HG02642 (cell line): ENCODE data around the gene TFAP2A.

Experiments used
- ATAC-seq: cut with Tn5 transposase; IDR thresholded peaks from one replicate; pipeline ENCODE4 v1.9.1; 2021; ENCODE audit warnings: mild to moderate bottlenecking; ENCODE audit not compliant: unreplicated experiment, poor library complexity

TFAP2A gene

DNA sequence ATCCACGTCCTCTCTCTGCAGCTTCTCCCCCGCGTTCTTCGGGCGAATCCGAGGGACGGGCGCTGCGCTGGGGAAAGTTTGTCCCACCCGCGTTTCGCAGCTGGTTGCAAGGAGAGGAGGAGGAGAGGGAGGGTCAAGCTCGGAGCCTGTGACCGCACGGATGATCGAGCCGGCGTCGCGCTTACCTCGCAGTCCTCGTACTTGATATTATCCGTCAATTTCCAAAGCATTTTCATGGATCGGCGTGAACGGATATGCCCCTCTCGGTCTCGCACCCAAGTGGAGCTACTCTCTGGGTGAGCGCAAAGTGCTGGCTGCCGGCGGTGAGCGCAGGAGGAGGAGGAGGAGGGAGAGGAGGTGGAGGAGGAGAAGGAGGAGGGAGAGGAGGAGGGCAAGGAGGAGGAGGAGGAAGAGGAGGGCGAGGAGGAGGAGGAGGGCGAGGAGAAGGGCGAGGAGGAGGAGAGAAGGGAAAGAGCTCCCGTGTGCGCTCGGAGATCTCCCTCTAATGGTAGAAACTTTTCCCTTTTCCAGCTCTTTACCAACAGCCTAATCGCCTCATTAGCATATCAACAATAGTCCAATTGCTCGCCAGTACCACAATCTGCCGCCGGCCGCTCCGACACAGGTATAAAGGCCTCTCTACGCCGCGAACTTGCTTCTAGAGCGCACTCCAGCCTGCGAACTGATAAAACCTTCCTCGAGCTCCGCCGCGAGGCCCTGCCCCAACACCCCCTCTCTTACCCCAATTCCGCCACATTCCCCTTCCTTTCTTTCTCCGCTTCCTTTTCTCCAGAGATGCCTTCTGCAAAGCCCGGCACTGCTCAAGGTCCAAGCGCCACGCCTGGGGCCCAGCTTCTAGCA lies at the start of gene TFAP2A:
TFAP2A (minus strand) TSS at position 319 of the 861 bp plus-strand sequence; CDS start at position 236, 83 bp downstream.
- ATAC-seq: no peak

DNA sequence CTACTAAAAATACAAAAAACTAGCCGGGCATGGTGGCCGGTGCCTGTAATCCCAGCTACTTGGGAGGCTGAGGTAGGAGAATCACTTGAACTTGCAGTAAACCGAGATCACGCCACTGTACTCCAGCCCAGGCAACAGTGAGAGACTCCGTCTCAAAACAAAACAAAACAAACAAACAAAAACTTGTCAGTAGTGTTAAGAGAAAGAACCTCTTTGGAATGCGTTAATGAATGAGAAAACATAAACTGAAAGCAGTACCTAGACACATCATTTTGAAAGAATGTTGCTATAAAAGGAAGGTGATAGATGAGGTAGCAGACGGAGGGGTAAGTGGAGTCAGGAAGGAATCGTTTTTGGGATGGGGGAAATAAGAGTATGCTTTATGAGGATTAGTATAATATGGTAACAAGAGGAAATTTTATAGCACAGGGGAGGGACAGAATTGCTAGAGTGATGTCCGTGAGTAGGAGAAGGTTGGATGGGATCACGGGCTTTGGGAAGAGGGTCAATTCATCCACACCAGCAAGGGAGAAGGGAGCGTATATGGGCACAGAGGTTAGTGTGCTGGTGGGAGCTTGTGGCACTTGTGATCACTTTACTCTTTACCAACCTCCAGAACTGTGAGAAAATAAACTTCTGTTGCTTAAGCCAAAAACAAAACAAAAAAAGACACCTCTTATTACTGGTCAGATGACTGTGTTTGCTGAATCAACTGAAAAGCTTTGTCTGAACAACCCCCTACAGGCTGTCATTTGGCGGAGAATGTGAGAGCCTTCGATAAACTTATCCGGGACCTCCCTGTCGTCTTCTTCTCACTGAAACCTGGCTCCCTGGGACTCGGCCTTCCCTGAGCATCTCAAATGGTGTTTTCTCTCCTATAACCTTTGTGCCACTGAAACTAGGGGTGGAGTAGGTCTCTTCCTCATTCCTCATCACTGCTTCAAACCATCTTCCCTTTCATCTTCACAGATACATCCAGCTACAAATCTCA lies 48.9 kb upstream of the TFAP2A start:
- no peak for ATAC-seq

DNA sequence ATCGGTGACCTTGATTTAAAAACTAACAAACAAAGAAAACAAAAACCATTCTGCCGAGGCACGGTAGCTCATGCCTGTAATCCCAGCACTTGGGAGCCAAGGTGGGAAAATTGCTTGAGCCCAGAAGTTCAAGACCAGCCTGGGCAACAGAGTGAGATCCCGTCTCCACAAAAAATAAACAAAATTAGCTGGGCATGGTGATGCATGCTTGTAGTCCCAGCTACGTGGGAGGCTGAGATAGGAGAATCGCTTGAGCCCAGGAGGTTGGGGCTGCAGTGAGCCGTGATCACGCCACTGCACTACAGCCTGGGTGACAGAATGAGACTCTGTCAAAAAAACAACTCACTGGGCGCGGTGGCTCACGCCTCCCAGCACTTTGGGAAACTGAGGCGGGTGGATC lies 48.2 kb upstream of the TFAP2A start:
- no peak for ATAC-seq

DNA sequence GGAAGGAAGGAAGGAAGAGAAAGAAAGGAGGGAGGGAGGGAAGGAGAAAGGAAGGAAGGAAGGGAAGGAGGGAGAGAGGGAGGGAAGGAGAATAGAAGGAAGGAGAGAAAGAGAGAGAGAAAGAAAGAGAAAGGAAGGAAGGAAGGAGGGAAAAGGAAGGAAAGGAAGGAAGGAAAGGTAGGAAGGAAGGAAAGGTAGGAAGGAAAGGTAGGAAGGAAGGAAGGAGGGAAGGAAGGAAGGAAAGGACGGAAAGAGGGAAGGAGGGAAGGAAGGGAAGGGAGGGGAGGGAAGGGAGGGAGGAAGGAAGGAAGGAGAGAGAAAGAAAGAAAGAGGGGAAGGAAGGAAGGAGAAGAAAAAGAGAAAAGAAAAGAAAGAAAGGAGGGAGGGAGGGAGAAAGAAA lies 47.0 kb upstream of the TFAP2A start:
- ATAC-seq: no peak

DNA sequence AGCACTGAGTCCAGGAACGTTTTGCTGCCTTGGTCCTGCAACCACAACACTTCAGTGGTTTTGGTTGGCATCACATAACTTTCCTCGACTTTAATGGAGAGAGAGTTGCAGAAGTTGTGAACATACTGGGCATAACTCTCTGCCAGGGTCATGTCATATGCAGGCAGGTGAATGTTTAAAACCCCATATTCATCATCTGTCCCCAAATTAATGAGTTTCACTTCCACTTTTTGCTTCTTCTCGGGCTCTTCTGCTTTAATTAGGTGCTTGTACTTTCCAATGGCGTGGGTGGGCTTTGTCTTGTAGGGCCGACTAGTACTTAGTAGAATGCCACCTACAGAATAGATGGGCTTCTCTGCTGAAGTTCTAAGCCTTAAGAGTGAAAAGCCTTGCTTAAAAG lies 45.2 kb upstream of the TFAP2A start:
- peak; percentile 92 for ATAC-seq

DNA sequence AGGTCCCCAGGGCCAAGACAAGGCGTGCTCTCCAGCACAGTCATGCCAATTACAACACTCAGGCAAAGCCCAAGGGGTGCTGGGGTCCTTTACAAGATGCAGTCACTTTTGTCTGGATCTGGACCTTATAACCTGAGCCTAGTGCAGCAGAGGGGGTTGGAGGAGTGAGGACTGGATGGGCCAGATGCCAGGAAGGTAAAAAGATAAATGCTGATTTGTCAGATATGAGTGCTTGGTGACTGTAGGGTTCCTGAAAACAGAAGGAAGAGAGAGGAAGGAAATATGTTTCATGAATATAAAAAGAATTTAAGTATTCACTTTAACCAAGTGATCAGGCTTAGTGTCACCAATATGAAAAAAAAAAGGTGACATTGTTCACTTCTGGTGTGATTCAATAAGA lies 43.4 kb upstream of the TFAP2A start:
- ATAC-seq: no peak

DNA sequence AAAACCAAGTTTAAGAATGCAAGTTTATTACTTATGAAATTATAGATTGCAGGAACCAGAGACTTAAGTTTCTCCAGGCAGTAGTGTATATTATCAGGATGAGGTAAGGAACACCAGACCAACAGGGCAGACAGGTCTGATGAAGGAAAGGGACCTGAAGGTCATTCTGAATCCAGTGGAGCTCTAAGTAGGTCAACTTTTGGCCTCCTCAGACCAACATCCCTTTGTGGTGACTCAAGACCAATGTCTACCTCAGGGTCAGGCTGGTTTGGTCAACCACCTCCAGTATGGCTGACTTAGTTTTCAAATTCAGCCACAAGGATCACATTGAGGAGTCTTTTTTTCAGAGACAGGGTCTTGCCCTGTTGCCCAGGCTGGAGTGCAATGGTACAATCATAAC lies 38.7 kb upstream of the TFAP2A start:
- ATAC-seq: no peak

DNA sequence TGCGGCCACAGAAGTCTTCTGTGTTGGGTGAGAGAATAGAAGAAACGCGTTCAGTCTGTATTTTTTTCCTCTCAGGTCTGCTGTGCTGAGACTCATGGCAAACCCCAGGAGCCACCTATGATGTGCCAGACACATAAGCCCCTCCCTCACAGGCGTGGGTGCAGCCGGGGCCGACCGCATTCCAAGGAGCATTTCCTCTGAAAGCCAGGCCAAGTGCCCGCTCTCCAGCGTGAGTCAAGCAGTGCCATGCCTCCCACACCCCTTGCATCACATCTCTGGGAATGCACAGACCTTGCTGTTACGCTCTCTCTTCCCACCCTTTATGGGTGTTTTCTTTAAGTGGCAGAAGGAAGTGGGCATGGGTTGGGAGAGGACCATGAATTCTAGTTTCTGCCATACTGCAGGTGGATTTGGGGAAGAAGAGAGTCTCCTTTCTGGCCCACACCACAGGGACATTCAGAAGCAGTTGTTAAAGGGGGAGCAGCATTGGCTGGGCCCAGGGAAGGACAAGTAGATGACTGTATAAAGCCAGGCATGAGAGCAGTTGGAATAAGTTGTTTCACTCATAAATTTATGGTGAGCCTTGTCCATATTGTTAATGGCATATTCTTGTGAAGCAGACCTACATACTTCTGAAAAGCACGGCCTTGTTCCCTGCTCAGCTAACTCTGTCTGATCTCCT lies 37.1 kb upstream of the TFAP2A start:
- no peak for ATAC-seq

DNA sequence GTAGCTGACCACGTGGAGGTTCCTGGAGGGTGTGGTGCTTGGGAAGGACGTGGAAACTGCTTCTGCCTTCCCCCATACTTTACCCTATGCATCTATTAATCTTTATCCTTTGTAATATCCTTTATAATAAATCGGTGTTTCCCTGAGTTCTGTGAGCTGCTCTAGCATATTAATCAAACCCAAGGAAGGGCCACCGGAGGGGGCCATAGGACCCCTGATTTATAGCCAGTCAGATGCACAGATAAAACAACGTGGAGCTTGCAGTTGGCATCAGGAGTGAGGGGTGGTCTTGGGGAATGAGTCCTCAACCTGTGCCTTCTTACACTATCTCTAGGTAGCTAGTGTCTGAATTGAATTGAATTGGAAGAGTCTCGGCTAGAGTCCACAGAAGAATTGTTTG lies 36.5 kb upstream of the TFAP2A start:
- ATAC-seq: no peak

DNA sequence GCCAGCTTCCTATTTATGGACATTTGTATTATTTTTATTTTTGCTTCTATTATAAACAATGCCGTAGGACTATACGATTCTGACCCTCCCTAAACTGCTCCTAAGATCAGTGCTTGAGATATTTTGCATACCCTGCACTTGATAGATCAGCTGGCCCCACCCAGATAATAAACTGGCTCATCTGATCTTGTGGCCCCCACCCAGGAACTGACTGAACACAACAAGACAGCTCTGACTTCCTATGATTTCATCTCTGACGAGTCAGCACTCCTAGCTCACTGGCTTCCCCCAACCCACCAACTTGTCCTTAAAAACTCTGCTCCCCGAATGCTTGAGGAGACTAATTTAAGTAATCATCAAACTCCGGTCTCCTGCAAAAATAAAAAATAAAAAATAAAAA lies 34.9 kb upstream of the TFAP2A start:
- ATAC-seq: no peak

DNA sequence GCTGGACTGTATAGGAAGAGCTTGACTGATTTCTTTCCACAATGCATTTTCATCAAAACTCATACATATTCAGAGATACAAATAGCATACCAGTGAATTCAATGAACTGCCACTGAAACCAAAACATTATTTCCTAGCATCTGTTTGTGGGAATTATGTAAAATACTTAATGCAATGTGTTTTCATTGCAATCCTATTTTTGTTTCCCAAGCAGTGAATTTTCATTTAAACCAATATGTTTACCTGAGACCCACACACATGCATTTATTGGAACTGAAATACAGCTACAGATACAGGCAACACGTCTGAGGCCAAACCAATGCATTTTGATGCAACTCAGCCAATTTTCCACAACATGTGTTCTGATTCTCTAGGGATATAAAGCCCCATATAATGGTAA lies 33.2 kb upstream of the TFAP2A start:
- ATAC-seq: no peak

DNA sequence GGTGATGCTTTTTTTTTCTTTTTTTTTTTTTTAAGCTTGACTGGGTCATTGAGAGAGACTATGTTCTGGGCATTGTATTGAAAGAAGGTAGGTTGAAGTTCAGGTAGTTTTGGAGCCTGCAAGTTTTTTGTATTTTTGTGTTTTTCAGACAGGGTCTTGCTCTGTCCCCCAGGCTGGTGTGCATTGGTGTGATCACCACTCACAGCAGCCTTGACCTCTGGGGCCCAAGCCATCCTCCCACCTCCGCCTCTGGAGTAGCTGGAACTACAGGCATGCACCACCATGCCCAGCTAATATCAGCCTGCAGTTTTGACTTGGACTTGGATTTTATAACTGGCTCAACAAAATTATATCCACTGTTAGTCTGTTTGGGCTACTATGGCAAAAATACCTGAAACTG lies 31.7 kb upstream of the TFAP2A start:
- no peak for ATAC-seq

DNA sequence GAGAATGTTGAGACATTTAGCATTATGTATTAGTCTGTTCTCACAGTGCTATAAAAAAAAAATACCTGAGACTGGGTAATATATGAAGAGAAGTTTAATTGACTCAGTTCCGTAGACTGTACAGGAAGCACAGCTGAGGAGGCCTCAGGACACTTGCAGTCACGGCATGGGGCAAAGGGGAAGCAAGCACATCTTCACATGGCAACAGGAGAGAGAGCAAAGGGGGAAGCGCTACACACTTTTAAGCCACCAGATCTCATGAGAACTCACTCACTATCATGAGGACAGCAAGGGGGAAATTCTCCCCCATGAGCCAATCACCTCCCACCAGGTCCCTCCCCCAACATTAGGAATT lies 26.8 kb upstream of the TFAP2A start:
- ATAC-seq: no peak

DNA sequence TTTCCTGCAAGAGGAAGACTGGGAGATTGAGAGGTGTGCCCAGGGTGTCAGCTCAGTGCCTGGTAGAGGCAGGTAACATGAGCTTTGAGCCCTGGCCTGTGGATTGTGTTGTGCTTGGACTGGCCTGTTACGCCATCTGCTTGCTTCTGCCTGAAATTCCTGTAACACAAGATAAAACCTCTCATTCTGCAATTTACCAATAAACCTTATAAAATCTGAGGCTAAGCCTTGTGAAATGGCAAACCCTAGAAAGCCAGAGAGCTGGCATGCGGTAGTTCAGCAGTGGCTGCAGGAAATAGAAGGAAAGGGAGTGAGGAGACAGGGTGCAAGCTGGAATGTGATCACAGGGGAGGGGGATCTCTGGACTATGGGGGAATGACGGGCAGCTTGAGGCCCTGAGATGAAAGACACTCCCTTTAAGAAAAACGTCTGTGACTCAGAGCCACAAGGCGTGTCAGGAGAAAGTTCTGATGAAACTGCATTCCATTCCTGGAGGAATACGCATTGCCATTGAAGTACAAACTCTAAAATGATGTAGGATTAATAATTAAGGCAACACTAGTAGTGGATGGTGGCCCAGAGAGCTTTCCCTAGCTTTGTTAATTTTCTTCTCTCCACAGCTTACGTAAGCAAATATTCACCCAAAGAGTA lies 26.3 kb upstream of the TFAP2A start:
- no peak for ATAC-seq

DNA sequence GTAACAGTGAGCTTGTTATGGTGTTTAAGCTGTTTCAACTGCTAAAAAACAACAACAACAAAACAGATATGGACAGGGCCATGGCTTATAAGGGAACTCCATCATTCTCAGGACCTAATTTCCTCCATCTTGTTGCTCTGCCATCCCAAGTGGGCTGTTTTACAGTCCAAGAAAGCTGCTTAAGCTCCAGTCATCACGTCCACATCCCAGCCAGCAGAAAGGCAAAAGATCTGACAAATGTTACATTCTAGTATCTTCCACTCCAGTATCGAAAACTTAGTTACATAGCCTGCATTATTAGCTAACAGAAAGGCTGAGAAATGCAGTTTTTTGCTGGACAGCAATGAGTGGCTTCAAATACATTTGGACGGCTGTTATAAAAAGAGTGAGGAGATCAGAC lies 23.0 kb upstream of the TFAP2A start:
- no peak for ATAC-seq

DNA sequence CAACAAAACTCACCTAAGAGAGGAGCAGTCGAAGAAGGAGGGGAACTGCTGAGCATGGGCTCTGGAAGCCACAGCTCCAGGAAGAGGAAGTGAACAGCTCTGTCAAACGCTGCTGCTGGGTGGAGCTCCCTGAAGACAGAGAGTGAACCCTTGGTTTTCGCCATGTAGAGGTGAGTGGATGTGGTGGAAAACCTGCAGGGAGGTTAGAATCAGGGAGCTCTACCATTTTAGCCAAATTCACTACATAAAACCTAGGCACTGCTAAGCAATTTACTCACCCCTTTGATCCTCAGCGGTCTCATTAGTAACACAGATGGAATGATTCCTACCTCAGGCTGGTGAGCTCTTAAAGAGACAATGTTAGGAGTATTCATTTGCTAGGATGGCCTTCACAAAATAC lies 19.4 kb upstream of the TFAP2A start:
- no peak for ATAC-seq

DNA sequence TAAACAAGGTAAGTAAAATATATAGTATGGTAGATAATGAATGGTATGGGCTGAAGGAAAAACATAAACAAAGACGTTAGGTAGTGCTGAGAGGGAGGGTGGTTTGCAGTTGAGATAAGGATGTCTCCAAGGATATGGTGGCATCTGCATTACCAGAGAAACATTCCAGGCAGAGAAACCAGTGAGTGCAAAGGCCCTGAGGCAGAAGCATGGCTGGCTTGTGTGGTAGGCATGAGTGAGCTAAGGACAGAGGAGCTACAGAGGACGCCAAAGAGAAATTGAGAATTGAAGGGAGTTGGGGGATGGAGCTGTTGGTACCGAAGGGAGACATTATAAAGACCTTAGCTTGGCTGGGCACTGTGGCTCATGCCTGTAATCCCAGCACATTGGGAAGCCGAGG lies 18.4 kb upstream of the TFAP2A start:
- no peak for ATAC-seq

DNA sequence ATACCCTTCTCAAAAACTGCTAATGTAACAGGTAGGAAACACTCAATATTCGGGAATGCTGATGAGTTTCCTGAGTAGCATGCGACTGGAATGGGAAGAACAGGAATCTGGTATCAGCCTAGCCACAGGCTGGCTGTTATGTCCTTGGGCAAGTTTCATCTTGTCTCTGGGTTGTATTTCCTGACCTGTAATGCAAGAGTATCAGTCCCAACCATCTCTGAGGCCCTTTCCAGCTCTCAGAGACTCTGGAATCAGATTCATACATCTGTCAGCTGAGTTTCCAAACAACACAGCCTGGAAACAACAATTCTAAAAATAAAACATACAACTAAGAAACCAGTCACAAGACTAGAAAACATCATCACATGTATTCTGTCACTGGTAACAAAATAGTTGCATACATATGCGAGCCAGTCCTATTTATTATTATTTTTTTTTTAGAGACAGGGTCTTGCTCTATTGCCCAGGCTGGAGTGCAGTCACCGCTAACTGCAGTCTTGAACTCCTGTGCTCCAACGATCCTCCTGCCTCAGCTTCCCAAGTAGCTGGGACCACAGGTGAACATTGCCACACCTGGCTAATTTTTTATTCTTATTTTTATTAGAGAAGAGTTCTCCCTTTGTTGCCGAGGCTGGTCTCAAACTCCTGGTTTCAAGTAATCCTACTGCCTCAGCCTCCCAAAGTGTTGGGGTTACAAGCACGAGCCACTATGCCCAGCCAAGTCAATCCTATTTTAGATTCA lies 16.7 kb upstream of the TFAP2A start:
- ATAC-seq: no peak

DNA sequence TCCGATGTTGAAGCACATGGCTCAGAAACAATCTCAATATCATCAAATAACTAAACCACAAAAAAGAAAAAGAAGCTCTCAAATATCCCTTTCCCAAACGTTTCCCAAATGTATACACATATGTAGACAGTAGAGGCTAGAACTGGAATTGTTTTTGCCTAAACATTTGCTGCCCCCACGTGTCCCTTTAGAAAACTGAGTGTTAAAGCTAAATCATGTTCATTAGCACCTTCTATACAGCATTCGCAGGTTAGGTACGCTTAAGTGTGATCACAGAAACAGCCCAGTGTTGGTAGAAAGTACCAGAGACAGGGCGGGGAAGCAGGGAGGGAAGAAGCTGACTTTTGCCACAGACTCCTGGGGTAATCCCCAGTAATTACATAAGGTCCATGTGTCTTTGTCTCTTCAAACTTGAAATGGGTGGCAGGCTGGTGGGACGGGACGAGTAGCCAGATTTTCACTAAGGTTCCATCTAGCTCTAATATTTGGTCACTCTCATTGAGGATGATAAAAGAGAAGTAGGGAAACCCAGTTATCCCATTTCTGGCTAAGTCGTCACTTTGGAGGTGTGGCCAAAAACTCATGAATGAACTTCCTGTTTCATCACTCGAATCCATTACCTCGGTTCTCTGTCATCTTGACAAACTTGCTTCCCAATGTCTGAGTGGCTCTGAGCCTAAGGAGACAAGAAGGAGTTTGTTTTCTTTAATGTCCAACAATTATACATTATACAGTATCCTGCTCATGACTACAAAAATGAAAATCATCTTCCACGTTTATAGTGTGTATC lies 15.0 kb upstream of the TFAP2A start:
- ATAC-seq: peak; percentile 68
